T-helper 22 cell (primary cell): ENCODE results near the gene TENM4.
"Not testable (repeated sequence)": the region's sequence is repeated elsewhere in the genome, so short reads cannot be mapped to it uniquely, and the experiment has no call there.

Source experiments
- DNase-seq: peaks from one replicate; pipeline ENCODE4 v3.0.0-alpha.2; 2020; ENCODE audit warnings: low read depth

TENM4 gene

DNA sequence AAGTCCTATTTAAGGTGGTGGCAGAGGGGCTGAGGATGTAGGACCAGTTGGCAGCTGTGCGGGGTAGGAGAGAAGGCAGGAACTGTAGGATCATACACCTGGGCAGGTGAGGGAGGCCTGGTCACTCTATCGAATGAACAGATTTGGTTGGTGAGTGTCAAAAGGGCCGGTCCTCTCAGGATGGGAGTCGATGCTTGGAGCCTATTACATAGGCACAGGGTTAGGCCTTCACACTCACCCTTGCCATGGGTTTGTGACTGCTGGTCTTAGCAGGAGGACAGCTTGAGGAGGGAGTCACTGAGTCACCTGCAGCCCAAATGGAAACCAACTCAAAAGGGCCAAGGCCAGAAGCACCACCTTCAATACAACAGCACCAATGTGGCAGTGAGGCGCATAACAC is 786.0 kb downstream of the TENM4 start:
- no peak for DNase-seq

DNA sequence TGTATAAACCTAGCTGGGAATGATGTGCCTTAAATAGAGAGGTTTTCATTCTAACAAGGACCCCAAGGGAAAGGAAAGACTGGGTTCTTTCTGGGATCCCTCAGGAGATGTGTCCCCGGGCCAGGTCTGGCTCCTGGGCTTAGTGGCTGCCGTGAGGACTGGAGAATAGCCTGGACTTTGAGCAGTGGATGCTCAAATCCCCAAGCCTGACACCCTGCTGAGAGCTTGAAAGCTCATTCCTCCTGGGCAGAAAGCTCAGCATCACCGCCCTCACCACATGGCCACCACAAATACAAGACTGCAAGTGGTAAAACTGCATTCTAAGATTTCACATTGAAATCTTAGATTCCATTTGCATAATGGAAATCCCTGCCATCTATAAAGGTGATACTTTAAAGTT is 786.8 kb downstream of the TENM4 start:
- DNase-seq = no peak

DNA sequence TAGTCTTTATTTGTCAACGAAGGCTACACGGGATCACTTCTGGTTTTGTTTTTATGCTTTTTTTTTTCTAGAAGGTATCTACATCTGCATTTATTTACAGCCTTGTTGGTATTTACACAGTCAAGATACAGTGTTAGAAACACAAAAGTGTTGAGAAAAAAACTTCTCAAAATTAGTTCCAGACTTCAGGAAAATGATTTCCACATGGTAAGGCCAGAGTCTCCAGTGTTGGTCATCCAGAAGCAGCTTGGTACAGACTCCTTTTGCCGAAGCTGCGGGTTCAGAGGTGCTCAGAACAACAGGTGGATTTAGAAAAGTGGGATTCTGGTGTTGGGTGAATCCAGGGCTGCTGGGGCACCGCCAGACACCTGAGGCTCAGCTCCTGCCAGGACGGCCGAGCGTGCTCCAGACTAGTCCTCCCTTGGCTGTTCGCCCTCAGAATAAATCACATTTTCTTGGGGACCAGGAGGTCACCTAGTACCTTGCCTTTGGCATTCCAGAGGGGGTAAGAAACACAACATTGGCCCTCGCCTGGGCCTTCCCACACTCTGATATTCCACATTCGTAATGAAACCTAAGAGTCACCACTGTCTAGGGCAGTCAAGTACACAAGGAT is 787.4 kb downstream of the TENM4 start:
- DNase-seq = no peak

DNA sequence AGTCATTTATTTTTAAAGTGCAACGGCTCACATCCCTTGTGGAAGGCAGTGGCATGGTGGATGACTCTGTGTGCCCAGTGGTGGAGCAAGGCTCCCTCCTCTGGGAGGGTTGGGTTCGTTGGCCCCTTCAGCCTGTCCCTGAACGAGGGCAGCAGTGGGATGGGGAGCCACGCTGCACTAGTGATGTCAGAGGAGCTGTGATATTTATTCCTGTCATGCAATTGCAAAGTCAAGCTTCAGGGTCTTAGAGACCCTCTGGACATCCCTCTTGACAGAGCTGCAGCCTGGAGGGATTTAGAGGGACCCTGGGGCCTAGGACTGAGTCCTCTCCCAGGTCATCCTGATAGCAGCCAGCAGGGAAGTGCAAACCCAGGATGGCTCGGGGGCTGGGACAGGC is 788.0 kb downstream of the TENM4 start:
- no peak for DNase-seq

DNA sequence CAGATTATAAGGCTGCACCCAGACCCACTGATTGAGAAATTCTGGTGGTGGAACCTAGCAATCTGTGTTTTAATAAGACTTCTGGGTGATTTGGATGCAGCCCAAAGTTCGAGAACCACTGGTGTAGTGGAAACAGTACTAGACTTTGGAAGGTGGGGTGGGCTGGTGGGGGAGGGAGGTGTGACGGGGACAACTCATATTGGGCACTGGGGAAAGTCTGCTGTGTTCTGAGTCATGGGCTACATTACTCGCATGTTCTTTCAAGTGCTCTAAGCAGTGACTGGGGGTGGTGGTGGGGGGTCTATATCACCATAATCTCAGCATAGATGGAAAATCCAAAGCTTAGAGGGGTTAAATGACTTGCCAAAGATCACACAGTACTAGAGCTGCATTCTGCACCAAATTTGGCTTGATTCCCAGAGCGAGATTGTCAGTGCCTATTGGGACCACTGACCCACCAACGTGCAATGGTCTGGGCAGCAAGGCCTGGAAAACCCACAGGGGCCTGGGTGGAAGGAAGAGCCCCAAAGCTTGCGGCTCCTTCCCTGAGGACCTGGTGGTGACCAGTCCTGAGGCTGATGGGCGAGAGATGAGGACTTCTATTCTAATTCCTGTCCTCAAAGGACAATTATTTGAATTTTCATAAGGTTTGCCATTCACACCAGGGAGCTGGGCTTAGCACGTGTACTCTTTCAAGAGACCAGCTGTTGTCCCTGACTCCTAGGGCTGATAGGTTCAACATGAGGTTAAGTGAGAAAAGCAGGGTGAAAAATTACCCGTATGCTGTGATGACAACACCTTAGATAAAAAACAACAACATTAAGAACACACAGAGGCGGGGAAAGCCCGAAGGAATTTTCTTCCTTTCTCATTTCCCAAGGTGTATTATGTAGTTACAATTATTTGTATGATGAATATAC is 788.6 kb downstream of the TENM4 start:
- DNase-seq = no peak

DNA sequence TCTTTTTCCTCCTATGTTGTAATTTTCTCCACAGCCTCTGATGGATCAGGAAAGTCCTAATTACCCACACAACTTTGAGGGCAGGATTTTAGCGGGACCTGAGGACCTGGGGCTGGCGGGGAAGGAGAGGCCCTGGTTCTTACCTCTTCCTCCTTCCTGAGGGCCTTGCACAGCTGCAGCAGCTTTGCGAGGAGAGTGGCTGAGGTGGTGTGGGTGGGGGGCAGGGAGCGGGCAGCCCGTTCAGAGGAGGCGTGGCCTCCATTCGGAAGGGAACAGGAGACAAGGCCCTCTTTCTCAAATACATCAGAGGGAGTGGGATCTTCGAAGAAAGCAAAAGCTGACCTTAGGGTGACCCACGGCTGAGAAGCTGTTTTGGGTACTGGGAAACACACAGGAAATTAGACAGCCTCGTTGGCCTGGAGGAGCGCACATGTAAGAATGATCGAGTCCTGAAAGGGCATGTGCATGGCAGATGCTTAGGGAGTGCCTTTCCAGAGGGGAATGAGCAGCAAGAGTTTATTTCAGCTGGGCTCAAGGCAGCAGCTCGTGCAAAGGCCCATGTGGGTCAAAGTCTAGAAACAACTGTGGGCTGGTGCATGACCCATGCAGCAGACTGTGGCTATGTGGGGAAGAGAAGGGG is 789.6 kb downstream of the TENM4 start:
- no peak for DNase-seq

DNA sequence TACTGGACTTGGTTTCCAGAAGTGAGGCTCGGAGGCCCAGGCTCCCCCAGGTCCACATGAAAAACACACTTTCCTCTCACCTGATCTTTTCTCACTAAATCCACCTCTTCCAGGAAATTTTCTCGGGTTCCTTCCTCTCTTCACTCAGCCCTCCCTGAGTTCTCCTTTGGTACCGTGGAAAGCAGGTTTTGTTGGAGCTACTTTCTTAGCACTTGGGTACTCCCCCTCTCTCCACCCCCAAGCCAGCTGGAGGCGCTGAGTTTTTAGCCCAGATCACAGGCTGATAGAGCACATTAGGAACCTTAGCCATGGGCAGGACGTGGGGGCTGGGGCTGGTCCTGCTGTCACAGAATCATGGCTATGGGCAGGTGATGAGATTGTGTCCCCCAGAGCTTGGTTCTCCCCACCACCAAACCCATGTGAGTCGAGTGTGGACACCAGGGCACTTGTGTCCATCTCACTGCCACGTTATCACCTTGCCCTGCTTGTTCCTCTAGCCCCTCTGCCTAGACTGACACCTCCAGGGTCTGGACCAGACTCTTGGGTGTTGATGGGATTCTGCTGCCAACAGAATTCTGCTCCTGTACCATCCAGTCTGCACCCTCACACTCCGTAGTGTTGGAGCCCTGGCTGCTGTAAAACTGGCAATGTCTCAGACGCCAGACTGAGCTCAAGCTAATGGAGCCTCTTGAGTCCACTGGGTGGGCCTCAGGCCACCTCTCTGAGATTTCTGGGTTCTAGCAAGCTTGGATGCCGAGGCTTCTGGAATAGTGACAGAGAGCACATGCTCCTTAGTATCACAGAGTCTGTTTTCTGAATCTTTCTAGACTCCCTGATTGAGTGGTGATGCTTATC is 791.2 kb downstream of the TENM4 start:
- no peak for DNase-seq

DNA sequence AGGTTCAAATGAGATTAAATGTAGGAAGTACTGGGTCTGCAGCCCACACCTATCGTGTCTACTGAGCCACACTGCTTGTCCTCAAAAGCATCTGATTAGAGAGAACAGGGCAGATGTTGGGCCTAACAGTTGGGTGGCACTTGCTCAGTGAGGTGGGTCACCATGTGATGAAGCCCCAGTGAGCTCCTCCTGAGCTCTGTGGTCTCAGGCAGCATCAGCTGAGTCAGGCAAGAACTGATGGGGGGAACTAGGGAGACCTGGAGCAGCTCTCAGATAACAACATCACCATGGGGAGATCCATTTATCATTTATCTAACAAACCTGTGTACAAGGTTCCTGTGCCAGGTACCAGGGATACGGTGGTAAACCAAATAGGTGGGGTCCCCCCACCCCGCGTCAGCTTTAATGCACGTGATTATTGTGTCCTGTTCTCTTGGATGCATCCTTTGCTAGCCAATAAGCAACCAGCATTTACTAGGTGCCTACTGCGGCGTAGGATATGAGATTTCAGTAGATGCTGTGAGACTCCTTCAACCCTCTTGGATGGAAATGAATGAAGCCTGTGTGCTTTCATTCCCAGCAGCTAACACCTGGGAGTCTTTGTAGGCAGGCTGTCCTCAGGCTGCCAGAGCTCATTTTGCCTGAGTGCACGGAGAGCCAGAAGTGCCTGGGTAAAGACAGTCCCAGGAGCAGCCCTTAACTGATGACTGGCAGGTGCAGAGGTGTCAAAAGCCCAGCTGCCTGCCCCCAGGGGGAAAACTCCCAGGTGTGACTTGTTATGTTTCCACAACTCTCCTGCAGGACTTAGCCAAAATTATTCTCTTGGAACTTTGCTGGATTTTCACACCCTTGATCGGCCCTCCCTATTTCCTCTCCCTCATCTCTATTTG is 792.6 kb downstream of the TENM4 start:
- no peak for DNase-seq

DNA sequence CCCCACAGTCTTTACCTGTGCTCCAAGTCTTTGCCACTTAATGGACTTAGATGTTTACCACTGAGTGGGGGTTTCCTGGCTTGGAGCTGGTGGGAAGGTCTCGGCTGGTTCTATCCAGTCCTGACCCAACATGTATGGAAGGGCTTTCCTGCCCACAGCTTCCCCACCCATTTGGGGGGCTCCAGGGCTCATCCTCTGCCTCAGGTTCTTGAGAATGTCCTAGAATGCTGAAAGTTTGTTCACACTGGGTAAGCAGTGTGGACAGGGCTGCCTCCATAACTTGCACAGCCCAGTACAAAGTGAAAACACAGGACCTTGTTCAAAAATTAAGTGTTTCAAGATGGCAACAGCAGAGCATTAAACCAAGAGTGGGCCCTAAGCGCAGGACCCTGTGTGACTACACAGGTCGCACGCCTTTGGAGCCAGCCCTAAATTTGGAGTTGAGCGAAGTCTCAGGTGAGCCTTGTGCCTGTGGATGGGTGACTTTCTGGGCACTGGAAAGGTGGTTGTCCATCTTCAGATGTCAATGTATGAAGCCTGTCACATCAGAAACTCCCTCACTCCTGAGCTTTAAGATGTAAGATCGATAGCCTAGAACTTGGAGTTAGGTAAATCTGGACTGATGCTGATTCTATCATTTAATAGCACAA is 793.4 kb downstream of the TENM4 start:
- no peak for DNase-seq

DNA sequence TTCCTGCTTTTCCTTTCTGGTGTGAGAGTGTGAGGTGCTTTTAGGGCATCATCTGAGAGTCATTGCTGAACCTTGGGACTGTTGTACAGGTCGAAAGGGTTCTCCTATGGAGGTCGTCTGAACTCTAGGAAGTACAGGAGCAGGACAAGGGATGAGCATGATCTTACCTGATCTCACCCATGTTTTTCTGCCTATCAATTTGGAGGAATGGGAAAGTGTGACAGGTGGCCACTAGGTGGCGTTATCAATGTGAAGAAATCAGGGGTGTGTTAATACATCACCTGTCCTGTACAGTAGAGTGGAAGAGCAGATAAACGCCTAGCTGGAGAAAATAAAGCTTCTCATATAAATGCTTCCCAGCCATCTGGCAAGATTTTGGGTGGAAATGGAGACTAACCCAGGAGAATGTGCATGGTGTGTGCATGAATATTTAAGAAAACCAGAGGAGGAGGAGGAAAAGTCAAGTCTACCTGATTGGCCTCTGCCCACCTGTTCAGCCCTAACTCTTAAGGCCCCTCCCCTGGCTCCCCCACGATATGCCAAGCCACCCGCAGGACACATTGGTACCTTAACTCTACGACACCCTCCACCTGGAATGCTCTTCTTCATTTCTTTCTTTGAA is 794.2 kb downstream of the TENM4 start:
- DNase-seq = peak; percentile 4

DNA sequence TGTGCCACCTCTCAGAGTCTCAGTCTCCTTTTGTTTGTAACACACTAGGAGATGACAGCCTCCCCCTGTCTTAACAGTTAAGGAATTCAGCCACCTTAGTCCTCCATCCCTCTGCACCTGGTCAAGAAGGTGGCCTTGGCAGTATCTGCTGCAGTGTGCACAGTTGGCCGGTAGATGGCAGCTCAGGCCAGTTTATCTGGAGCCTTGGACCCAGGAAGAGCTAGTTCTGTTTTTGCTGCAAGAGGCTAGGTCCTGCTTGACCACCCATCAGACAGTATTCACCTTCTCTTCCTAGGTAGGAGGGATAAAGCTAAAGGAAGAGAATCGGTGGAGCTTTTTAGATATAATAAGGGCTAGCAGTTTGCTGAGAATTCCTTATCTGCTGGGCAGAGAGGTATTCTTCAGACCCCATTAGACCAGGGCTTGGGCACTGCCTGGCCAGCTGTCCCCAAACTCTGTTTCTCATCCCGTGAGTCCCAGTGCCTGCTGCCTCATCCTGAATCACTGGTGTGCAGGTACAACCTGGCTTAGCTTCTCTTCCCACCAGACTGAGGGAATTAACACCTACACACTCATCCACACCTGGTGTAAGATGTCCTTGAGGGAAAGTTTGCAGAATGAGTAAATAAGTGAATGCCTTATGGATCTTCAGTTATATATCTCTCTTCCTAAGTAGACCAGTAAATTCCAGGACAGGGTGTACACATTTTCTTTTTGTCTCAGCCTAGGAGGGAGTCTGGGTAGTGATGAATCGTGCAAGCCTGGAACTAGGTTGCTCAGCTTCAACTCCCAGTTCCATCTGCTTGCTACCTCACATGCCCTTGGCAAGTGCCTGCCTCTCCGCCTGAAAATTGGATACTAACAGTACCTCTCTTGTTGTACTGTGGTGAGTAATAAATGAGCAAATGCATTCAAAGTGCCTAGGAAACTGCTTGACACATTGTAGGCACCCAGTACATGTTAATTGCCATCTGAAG is 795.3 kb downstream of the TENM4 start:
- DNase-seq = peak; percentile 6

DNA sequence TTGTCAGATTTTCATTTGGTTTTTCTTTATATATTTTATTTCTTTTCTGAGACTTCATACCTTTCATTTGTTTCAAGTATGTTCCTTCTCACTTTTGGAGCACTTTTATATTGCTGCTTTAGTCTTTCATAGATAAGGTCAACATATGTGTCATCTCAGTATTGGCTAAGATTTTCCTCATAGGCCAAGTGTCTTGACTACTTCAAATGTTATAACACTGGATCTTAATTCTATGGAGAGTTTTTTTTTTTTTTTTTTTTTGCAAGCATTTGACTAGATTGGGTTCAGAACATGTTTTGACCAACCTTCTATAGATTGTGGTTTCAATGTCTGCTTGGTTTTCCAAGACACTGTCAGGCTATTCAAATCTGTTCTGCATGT is 797.2 kb downstream of the TENM4 start:
- DNase-seq = no peak

DNA sequence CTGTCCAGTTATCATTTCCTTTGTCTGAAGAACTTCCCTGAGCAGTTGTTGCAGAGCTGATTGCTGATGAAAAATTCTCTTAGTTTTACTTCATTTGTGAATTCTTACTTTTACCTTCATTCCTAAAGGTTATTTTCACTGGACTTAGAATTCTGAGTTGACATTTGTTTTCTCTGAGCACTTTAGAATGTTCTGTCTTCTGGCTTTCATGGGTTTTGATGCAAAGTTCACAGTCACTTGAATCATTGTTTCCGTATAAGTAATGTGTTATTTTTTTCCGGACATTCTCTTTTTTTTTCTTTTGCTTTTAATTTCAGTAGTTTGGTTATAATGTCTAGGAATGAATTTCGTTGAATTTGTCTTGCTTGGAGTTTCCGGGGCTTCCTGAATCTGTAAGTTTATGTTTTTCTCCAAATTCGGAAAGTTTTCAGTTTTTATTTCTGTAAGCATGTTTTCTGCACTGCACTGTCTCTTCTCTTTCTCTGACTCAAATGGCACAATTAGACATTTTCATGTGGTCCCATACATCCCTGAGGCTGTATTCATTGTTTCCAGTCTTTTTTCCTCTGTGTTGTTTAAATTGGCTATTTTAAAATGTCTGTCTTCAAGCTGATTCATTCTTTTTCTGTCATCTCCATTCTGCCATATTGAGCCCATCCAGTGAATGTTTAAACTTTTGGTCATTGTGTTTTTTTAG is 797.7 kb downstream of the TENM4 start:
- no peak for DNase-seq

DNA sequence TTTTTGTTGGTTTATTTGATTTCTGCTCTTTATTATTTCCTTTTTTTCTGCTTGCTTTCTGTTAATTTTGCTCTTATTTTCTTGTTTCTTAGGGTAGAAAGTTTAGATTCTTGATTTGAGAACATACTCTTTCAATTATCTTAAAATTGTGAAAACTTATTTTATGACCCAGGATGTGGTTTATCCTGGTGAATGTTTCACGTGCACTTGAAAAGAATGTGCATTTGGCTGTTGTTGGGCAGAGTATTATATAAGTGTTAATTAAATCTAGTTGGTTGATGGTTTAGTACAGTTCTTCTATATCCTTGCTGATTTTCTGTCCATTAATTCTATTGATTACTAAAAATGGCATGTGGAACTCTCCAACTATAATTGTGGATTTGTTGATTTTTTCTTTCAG is 799.3 kb downstream of the TENM4 start:
- DNase-seq = no peak

DNA sequence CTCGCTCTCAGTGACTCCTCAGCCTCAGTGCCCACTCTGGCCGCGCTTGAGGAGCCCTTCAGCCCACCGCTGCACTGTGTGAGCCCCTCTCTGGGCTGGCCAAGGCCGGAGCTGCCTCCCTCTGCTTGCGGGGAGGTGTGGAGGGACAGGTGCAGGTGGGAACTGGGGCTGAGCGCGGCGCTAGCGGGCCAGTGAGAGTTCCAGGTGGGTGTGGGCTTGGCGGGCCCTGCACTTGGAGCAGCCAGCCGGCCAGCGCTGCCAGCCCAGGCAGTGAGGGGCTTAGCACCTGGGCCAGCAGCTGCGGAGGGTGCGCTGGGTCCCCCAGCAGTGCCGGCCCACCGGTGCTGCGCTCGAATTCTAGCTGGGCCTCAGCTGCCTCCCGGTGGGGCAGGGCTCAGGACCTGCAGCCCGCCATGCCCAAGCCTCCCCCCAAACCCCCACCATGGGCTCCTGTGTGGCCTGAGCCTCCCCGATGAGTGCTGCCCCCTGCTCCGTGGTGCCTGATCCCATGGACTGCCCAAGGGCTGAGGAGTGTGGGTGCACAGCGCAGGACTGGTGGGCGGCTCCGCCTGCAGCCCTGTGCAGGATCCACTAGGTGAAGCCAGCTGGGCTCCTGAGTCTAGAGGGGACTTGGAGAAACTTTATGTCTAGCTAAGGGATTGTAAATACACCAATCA is 802.0 kb downstream of the TENM4 start:
- DNase-seq = no peak

DNA sequence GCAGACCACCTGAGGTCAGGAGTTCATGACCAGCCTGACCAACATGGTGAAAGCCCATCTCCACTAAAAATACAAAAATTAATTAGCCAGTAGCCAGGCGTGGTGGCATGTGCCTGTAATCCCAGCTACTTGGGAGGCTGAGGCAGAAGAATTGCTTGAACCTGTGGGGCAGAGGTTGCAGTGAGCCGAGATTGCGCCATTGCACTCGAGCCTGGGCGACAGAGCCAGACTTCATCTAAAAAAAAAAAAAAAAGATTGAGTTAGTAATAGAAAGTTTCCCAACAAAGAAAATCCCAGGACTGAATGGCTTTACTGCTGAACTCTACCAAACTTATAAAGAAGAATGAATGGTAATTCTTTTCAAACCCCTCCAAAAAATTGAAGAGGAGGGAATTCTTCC is 803.3 kb downstream of the TENM4 start:
- DNase-seq = not testable (repeated sequence)

DNA sequence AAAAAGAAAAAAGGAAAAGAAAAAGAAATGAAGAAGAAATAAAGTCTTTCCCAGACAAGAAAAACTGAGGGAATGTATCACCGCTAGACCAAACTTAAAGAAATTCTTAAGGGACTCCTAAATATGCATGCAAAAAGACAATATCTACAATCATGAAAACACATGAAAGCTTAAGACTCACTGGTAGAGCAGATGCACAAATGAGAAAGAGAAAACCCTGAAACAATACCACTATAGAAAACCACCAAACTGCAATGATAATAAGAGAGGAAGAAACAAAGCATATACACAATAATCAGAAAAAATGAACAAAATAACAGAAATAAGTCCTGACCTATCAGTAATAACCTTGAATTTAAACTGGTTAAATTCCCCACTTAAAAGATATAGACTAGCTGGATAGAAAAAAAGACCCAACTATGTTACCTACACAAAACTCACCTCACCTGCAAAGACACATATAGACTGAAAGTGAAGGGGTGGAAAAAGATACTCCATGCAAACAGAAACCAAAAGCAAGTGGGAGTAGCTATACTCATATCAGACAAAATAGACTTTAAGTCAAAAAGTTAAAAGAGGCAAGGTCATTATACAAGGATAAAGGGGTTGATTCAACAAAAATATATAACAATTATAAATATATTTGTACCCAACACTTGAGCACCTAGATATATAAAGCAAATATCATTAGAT is 804.9 kb downstream of the TENM4 start:
- no peak for DNase-seq
